ENCODE measurements around the gene POC1B.

Gene POC1B

DNA sequence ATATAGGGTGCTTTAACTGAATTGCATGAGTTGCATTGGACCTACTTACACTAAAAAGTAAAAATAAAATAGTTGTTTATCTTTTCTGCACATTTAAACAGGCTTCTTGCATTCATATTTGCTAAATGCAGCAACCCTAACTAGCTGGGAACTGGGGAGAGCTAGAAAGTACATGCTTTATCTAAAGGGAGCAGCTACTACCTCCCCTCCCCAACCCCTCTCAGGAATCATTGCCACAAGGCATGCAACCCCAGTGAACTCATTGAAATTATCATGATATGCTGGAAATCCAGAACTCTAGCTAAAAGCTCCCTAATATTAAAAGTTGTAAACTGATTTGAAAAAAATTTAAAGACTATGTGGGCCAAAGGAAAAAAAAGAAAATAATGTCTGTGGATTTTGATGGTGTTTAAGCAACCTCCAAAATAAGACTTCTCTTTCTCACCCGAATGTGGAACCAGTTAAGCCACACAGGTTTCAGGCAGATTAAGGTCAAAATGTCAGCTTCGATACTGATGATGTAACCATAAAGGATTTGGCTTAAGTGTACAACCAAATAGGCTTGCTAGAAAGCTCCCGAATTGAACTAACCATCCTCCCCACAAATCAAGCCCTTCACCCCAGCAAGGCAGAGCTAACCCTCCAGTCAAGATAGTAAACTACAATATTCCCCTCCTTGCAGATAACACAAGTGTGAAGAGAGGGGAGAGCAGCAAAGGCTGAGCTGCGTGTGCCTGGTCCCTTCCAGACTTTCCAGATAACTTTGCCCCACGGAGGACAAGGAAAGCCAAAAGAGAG lies 13.8 kb upstream of the POC1B start:
- no peak for DNase-seq (ENCODE audit: low spot score)

- DNase-seq (ENCODE audit: low spot score): no peak
Observed at GRCh38 chr12:89538897-89539296, 13.1 kb upstream of the POC1B start.

DNA sequence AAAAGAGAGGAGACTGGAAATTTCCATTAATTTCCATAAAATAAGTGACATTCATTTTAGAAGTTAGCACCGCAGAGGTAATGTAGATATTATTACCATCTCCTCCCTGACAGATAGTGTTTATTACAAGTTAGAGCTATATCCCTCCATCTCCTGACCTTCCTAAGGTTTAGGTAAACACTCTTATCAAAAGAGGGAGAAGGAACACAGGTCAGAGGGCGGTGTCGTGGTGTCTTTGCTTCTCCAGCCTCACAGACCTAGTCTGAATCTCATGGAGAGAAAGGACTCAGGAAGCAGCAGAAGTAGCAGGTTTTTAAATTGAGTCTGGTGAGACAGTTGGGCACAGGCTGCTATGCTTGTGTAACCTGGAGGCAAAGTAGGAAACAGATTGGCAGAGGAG lies 11.5 kb upstream of the POC1B start:
- DNase-seq (ENCODE audit: low spot score): no peak

- DNase-seq (ENCODE audit: low spot score): peak; percentile 67
Observed at GRCh38 chr12:89529738-89530137, 3.9 kb upstream of the POC1B start.

- no peak for DNase-seq (ENCODE audit: low spot score)
Observed at GRCh38 chr12:89528434-89528833, 2.6 kb upstream of the POC1B start.

DNA sequence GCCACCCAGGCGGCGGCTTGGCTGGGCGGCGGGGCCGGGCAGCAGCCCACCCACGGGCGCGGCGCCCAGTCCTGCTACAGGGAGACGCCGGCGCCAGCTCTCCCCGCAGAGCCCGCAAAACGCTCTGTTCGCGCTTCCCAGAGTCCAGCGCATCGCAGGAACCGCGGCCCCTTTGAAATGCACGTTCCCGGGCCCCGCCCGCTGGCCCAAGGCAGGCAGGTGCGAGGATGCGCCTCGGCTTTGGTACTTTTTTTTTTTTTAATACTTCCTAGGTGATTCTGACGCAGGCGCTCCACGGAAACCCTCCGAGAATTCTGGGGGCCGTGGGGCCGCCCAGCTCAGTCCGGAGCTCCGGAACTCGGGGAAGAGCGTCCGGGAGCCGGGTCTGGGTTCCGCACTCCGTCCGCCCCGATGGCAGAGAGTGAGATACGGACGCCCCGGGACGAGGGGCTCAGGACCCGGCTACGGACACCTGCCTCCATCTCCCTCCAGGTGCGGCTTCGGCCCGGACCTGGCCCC lies 483 bp downstream of the POC1B start:
- peak; percentile 58 for DNase-seq (ENCODE audit: low spot score)

GRCh38 chr12:89524541-89525304 lies 1.1 kb downstream of the POC1B start, which contains the start of gene GALNT4:
Gene GALNT4 (minus strand): TSS chr12:89524796. CDS start chr12:89524549, 247 bp downstream.
- peak; percentile 88 for DNase-seq (ENCODE audit: low spot score)

- no peak for DNase-seq (ENCODE audit: low spot score)
Observed at GRCh38 chr12:89523843-89524540, 1.9 kb downstream of the POC1B start.

DNA sequence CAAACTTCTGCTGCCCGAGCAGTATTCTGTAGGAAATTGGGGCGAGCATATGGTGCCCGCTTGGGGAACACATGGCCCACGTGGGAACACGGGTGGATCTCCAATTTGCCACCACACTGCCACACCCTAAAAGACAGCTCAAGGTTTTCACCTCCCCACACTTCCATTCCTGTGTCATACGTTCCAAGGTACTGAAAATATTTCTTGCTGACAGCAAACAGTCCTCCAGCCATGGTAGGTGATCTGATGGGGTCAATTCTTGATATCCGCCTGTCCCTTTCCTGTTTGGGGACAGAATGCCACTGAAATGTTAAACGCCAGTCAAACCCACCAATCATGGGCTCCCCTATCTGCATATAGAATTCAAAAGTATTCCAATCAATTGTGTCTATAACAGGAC lies 2.5 kb downstream of the POC1B start:
- no peak for DNase-seq (ENCODE audit: low spot score)

GRCh38 chr12:89521364-89522223 lies 4.3 kb downstream of the POC1B start:
- DNase-seq (ENCODE audit: low spot score): no peak

DNA sequence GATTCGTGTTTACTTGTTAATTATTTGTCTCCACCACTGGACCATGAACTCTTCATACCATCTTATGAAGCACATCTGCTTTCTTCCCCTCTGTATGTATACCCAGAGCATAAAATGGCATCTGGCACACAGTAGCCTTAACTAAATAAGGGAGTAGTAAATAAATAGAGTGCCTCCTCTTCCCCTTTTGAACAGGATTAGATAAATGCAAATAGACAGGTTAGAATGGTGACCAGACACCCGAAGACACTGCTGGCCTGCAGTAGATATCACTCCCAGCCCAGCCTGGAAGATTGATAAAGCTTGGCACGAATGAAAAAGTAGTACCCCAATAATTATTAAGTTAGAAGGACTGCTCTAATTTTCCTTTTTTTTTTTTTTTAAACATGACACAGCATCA lies 8.1 kb downstream of the POC1B start:
- no peak for DNase-seq (ENCODE audit: low spot score)

DNA sequence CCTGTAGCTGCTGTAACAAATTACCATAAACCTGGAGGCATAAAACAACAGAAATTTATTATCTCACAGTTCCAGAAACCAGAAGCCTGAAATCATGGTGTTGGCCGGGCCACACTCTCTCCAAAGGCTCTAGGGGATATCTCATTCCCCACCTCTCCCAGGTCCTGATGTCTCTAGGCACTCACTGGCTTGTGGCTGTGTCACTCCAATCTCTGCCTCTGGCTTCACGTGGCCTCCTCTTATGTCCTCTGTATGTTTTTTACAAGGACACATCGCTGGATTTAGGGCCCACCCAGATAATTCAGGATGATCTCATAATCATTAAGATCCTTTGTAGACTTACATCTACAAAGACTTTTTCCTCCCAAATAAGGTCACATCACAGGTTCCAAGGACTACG lies 9.2 kb downstream of the POC1B start:
- DNase-seq (ENCODE audit: low spot score): no peak

DNA sequence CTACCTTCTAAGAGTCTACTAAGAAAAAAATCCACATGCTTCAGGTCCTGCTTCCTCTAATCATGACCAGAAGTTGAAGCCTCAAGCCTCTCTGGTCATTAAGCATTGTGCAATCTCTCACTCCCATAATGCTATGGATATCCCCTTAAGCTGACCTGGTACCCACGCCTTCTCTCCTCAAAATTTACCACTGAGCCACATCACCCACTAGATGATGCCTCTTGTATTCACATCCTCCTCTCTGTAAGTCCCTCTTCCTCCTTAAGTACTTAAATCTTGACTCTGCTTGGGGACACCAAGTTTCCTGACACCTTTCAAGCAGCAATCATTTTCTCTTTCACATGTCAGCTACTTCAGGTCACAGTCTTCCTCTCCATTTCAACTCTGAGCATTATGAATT lies 11.1 kb downstream of the POC1B start:
- DNase-seq (ENCODE audit: low spot score): no peak

- no peak for DNase-seq (ENCODE audit: low spot score)
Observed at GRCh38 chr12:89513544-89513943, 12.3 kb downstream of the POC1B start.

DNA sequence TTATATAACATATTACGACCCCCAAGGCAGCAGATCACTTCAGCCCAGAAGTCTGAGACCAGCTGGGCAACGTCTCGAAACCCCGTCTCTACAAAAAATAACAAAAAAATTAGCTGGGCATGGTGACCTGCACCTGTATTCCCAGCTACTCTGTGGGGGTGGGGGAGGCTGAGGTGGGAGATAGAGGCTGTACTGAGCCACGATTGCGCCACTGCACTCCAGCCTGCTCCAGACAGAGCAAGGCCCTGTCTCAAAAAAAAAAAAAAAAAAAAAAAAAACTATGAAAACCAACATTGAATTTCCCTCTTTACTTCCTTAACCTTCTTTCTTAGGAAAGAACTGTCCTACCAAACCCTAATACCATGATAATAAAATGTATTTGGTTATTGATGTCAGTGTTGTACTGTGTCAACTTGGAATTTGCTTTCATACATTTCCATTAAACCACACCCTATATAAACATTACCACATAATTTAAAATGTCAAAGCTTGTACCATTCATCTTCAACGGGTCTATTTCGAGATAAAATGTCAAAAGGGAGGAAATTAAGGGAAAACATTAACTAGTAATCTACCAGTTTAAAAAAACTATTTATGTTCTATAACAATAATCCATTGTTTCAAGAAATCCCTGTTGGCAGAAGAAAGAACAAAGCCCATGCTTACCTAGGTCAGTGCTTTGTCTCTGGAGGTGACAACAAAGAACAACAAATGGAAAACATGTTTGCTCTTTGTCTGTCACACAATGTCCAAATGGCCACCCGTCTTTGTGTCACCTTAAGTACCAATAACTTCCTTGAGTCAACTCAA lies 18.6 kb downstream of the POC1B start:
- no peak for DNase-seq (ENCODE audit: low spot score)

GRCh38 chr12:89506050-89506449 lies 19.8 kb downstream of the POC1B start:
- no peak for DNase-seq (ENCODE audit: low spot score)

DNA sequence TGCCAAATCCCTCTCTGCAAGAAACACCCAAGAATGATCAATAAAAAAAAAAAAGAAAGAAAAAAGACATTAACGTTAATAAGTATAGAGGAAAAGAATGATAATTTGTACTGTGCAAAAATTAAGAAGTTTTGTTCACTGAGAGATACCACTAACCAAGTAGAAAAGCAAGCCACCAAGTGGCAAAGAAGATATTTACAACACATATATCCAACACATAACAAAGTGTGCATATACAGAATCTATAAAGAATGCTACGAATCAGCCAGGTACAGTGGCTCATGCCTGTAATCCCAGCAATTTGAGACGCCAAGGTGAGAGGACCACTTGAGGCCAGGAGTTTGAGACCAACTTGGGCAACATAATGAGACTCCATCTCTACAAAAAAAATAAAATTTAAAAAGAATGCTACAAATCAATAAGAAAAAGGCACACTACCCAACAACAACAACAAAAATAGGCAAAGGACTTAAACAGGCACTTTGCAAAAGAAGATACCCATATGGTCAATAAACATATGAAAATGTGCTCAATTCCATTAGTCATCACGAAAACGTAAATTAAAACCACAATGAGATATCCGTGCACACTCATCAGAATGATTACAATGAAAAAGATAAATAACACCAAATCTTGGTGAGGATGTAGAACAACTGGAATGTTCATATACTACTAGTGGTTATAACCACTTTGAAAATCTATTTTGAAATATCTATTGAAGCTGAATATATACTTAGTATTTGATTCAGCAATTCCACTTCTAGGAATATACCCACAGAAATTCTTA lies 21.1 kb downstream of the POC1B start:
- no peak for DNase-seq (ENCODE audit: low spot score)

DNA sequence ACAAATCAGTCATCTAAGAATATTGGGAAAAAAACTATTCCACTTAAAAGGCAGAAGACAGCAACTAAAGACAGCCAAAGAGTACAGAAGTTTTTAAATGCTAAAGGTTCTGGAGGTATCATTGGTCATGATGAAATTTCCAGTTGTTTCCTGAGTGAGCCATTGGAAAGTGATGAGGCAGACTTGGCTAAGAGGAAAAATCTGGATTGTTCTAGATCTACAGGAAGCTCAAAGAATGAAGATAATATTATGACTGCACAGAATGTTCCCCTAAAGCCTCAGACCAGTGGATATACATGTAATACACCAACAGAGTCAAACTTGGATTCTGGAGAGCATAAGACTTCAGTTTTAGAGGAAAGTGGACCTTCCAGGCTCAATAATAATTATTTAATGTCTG lies 24.1 kb downstream of the POC1B start:
- no peak for DNase-seq (ENCODE audit: low spot score)

DNA sequence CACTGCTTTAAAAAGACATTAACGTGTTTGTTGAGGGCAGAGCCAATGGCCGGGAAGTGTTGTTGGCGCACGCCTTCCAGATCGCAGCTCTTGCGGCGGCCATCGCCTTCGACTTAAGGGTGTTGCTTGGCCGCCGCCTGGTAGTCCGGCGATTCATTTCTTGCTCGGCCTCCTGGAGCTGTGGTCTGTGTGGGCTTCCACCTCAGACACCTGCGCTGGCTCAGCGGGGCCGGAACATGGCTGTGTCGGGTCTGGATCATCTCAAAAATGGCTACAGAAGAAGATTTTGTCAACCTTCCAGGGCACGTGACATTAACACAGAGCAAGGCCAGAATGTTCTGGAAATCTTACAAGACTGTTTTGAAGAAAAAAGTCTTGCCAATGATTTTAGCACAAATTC lies 26.0 kb downstream of the POC1B start:
- no peak for DNase-seq (ENCODE audit: low spot score)

- DNase-seq (ENCODE audit: low spot score): no peak
Observed at GRCh38 chr12:89497467-89497866, 28.4 kb downstream of the POC1B start.

Measured in germinal center (tissue), 1 donor.